ENCODE results near the gene ZMIZ1.

The ZMIZ1 gene

GRCh38 chr10:79305988-79306387 lies 237.2 kb downstream of the ZMIZ1 start:
- DNase-seq (ENCODE audit: low read depth in 2 of 2) = no peak

- DNase-seq (ENCODE audit: low read depth in 2 of 2) = no peak
Measured at GRCh38 chr10:79306644-79307220, 238.0 kb downstream of the ZMIZ1 start.

- no peak for DNase-seq (ENCODE audit: low read depth in 2 of 2)
Measured at GRCh38 chr10:79308016-79308415, 239.2 kb downstream of the ZMIZ1 start.

- DNase-seq (ENCODE audit: low read depth in 2 of 2) = no peak
Measured at GRCh38 chr10:79308969-79309665, 240.4 kb downstream of the ZMIZ1 start.

- DNase-seq (ENCODE audit: low read depth in 2 of 2) = no peak
Measured at GRCh38 chr10:79310200-79310865, 241.6 kb downstream of the ZMIZ1 start.

- DNase-seq (ENCODE audit: low read depth in 2 of 2) = no peak
Measured at GRCh38 chr10:79310911-79311573, 242.3 kb downstream of the ZMIZ1 start.

GRCh38 chr10:79311581-79312407 lies 243.0 kb downstream of the ZMIZ1 start:
- DNase-seq (ENCODE audit: low read depth in 2 of 2) = no peak

GRCh38 chr10:79312601-79313187 lies 243.9 kb downstream of the ZMIZ1 start:
- DNase-seq (ENCODE audit: low read depth in 2 of 2) = no peak

- no peak for DNase-seq (ENCODE audit: low read depth in 2 of 2)
Measured at GRCh38 chr10:79313320-79313719, 244.6 kb downstream of the ZMIZ1 start.

GRCh38 chr10:79313911-79314439 lies 245.2 kb downstream of the ZMIZ1 start:
- no peak for DNase-seq (ENCODE audit: low read depth in 2 of 2)

- DNase-seq (ENCODE audit: low read depth in 2 of 2) = no peak
Measured at GRCh38 chr10:79314761-79315601, 246.2 kb downstream of the ZMIZ1 start.

- no peak for DNase-seq (ENCODE audit: low read depth in 2 of 2)
Measured at GRCh38 chr10:79315602-79315920, 246.8 kb downstream of the ZMIZ1 start.

GRCh38 chr10:79316671-79317431 lies 248.1 kb downstream of the ZMIZ1 start:
- DNase-seq (ENCODE audit: low read depth in 2 of 2) = no peak

GRCh38 chr10:79318369-79318768 lies 249.6 kb downstream of the ZMIZ1 start:
- DNase-seq (ENCODE audit: low read depth in 2 of 2) = no peak

GRCh38 chr10:79319115-79319771 lies 250.5 kb downstream of the ZMIZ1 start:
- DNase-seq (ENCODE audit: low read depth in 2 of 2) = no peak

GRCh38 chr10:79320316-79320715 lies 251.6 kb downstream of the ZMIZ1 start:
- no peak for DNase-seq (ENCODE audit: low read depth in 2 of 2)

- DNase-seq (ENCODE audit: low read depth in 2 of 2) = no peak
Measured at GRCh38 chr10:79320820-79321493, 252.2 kb downstream of the ZMIZ1 start.

GRCh38 chr10:79321494-79321882 lies 252.7 kb downstream of the ZMIZ1 start:
- no peak for DNase-seq (ENCODE audit: low read depth in 2 of 2)

Measured in stimulated activated CD8-positive, alpha-beta memory T cell treated with anti-CD3 and anti-CD28 coated beads, Interleukin-2, amount 100 ng/mL, for 48 hours (primary cell).